Embryonic facial prominence (tissue), 1 donor: Measurements from ENCODE around the gene TSPYL2.

Experiments used
- DNase-seq: peaks from one replicate; pipeline ENCODE4 v3.0.0-alpha.2; 2016; ENCODE audit errors: extremely low spot score

TSPYL2 gene

GRCh38 chrX:53125506-53125905, 43.3 kb downstream of the TSPYL2 start:
- no peak for DNase-seq

- DNase-seq, result no peak
Observed at GRCh38 chrX:53126377-53126776, 44.2 kb downstream of the TSPYL2 start.

- DNase-seq, result no peak
Observed at GRCh38 chrX:53128097-53128749, 46.1 kb downstream of the TSPYL2 start.

GRCh38 chrX:53133400-53133799, 51.2 kb downstream of the TSPYL2 start:
- no peak for DNase-seq

- no peak for DNase-seq
Observed at GRCh38 chrX:53135581-53135980, 53.4 kb downstream of the TSPYL2 start.
